Esophagus squamous epithelium (tissue), 4 donors: ENCODE data around the gene FAHD2A.
"Not testable (repeated sequence)": the region's sequence is repeated elsewhere in the genome, so short reads cannot be mapped to it uniquely, and the experiment has no call there.

Source experiments
- POLR2A ChIP-seq, 4 donors: fragments of 450-650 bp; IDR thresholded peaks; one replicate each; pipeline ENCODE4 v1.6.1; 2017; ENCODE audit warnings: antibody characterized with exemption in 4 of 4, mild to moderate bottlenecking in 4 of 4, moderate library complexity in 3 of 4
- TF ChIP-seq, protein P1 (sequence below), 6 experiments: fragments of 450-650 bp in 4 of 6; fragments of 200-600 bp in 2 of 6; sonication (generic) in 2 of 6; IDR thresholded peaks; one replicate each; pipeline ENCODE4 v1.5.1; 2016 to 2019; ENCODE audit warnings: antibody characterized with exemption in 6 of 6, mild to moderate bottlenecking in 4 of 6, moderate library complexity in 4 of 6

DNA sequence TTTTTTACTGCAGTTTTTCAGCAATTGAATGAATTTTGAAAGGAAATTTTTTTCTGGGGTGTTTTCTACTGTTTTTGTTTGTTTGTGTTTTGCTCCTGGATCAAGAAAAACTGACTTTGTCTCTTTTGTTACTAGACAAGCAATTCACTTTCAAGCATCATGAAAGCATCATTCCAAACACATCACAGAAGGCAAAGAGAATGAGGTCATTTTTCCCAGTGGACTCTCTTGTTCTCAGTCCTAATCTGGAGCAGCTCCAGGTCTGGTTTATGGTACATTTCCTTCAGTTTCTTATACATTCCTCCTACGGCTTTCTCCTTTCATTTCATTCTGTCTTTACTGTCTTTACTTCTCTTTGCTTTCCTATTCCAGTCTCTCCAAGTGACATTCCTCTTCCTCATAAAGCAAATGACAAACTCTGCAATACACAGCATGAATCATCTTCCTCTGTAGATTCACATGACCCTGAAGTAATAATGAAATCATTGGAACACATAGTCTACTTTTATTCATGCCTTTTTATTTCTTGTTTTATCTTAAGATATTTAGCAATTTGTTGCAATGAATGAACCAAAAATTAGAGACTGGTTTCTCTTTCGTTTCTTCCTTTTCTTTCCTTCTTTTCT, 40.1 kb downstream of the FAHD2A start:
- TF ChIP-seq, protein P1, sequence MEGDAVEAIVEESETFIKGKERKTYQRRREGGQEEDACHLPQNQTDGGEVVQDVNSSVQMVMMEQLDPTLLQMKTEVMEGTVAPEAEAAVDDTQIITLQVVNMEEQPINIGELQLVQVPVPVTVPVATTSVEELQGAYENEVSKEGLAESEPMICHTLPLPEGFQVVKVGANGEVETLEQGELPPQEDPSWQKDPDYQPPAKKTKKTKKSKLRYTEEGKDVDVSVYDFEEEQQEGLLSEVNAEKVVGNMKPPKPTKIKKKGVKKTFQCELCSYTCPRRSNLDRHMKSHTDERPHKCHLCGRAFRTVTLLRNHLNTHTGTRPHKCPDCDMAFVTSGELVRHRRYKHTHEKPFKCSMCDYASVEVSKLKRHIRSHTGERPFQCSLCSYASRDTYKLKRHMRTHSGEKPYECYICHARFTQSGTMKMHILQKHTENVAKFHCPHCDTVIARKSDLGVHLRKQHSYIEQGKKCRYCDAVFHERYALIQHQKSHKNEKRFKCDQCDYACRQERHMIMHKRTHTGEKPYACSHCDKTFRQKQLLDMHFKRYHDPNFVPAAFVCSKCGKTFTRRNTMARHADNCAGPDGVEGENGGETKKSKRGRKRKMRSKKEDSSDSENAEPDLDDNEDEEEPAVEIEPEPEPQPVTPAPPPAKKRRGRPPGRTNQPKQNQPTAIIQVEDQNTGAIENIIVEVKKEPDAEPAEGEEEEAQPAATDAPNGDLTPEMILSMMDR (IDR thresholded peaks at IDR 0.05), result not testable (repeated sequence)
- not testable (repeated sequence) for TF ChIP-seq POLR2A (IDR thresholded peaks at IDR 0.05)
